Esophagus squamous epithelium (tissue), 4 donors: Measurements from ENCODE around the gene BCL2L13.
"Not testable (repeated sequence)": the region's sequence is repeated elsewhere in the genome, so short reads cannot be mapped to it uniquely, and the experiment has no call there.

Source experiments
- POLR2A ChIP-seq, 4 donors: fragments of 450-650 bp; IDR thresholded peaks; one replicate each; pipeline ENCODE4 v1.6.1; 2017; ENCODE audit warnings: antibody characterized with exemption in 4 of 4, mild to moderate bottlenecking in 4 of 4, moderate library complexity in 3 of 4
- TF ChIP-seq, protein P1 (sequence below), 6 experiments: fragments of 450-650 bp in 4 of 6; fragments of 200-600 bp in 2 of 6; sonication (generic) in 2 of 6; IDR thresholded peaks; one replicate each; pipeline ENCODE4 v1.5.1; 2016 to 2019; ENCODE audit warnings: antibody characterized with exemption in 6 of 6, mild to moderate bottlenecking in 4 of 6, moderate library complexity in 4 of 6

DNA sequence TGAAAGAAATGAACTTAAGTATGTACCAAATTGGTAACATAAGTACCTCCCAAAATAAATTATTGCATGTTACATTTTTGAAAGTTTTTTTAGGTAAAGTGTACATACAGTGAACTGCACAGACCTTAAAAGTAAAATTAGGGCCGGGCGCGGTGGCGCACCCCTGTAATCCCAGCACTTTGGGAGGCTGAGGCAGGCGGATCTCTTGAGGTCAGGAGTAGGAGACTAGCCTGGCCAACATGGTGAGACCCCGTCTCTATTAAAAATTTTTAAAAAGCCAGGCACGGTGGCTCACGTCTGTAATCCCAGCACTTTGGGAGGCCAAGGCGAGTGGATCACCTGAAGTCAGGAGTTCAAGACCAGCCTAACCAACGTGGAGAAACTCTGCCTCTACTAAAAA is 1.7 kb upstream of the BCL2L13 start:
- TF ChIP-seq, protein P1, sequence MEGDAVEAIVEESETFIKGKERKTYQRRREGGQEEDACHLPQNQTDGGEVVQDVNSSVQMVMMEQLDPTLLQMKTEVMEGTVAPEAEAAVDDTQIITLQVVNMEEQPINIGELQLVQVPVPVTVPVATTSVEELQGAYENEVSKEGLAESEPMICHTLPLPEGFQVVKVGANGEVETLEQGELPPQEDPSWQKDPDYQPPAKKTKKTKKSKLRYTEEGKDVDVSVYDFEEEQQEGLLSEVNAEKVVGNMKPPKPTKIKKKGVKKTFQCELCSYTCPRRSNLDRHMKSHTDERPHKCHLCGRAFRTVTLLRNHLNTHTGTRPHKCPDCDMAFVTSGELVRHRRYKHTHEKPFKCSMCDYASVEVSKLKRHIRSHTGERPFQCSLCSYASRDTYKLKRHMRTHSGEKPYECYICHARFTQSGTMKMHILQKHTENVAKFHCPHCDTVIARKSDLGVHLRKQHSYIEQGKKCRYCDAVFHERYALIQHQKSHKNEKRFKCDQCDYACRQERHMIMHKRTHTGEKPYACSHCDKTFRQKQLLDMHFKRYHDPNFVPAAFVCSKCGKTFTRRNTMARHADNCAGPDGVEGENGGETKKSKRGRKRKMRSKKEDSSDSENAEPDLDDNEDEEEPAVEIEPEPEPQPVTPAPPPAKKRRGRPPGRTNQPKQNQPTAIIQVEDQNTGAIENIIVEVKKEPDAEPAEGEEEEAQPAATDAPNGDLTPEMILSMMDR (IDR thresholded peaks at IDR 0.05) = not testable (repeated sequence)
- not testable (repeated sequence) for TF ChIP-seq POLR2A (IDR thresholded peaks at IDR 0.05)
